H9 (cell line): Measurements from ENCODE around the gene FARP1. TPM values are rescaled to one million over a fixed set of nuclear protein-coding genes. Genes with fewer than 3 reads are reported as not detected.

ENCODE experiments used
- DNase-seq: peaks from one replicate; pipeline ENCODE4 v3.0.0-alpha.2; 2017
- H2AFZ ChIP-seq: one replicate; pipeline ENCODE4 v1.6.1; 2013; ENCODE audit warnings: mild to moderate bottlenecking, low read length, control low read depth, moderate library complexity
- H2AK5ac ChIP-seq: 2 replicates; pipeline ENCODE4 v1.6.1; 2013; ENCODE audit warnings: low read length, control low read depth, mixed read lengths; ENCODE audit not compliant: insufficient read length
- H2BK120ac ChIP-seq: one replicate; pipeline ENCODE4 v1.6.1; 2013; ENCODE audit warnings: low read depth, mild to moderate bottlenecking, low read length, control low read depth, inconsistent platforms; ENCODE audit not compliant: poor library complexity, severe bottlenecking
- H2BK12ac ChIP-seq: 2 replicates; pipeline ENCODE4 v1.6.1; 2013; ENCODE audit warnings: low read length, control low read depth, mixed read lengths, low read depth; ENCODE audit not compliant: insufficient read length
- H2BK15ac ChIP-seq: 2 replicates; pipeline ENCODE4 v1.6.1; 2013; ENCODE audit warnings: low read depth, low read length, control low read depth
- H2BK20ac ChIP-seq: one replicate; pipeline ENCODE4 v1.6.1; 2013; ENCODE audit warnings: low read depth, mild to moderate bottlenecking, low read length, control low read depth, inconsistent platforms; ENCODE audit not compliant: poor library complexity, severe bottlenecking
- H2BK5ac ChIP-seq: 2 replicates; pipeline ENCODE4 v1.6.1; 2013; ENCODE audit warnings: low read length, control low read depth, mixed read lengths; ENCODE audit not compliant: insufficient read length
- H3K14ac ChIP-seq: 2 replicates; pipeline ENCODE4 v1.6.1; 2013; ENCODE audit warnings: low read length, control low read depth; ENCODE audit not compliant: insufficient read depth
- H3K18ac ChIP-seq: 2 replicates; pipeline ENCODE4 v1.6.1; 2013; ENCODE audit warnings: low read depth, mild to moderate bottlenecking, mixed read lengths, low read length, control low read depth; ENCODE audit not compliant: insufficient read length
- H3K23ac ChIP-seq: 2 replicates; pipeline ENCODE4 v1.6.1; 2013; ENCODE audit warnings: low read length, control low read depth, mixed read lengths, low read depth; ENCODE audit not compliant: insufficient read length
- H3K23me2 ChIP-seq: 2 replicates; pipeline ENCODE4 v1.6.1; 2013; ENCODE audit warnings: low read depth, mild to moderate bottlenecking, mixed read lengths, low read length, control low read depth; ENCODE audit not compliant: insufficient read length, poor library complexity, severe bottlenecking
- H3K27ac ChIP-seq: 2 replicates; pipeline ENCODE4 v1.5.1; 2013; ENCODE audit warnings: low read length, control low read depth, mixed read lengths, low read depth; ENCODE audit not compliant: insufficient read length
- H3K27me3 ChIP-seq: 2 replicates; pipeline ENCODE4 v1.6.1; 2013; ENCODE audit warnings: low read length, control low read depth, inconsistent platforms; ENCODE audit not compliant: insufficient read depth
- H3K4ac ChIP-seq: 2 replicates; pipeline ENCODE4 v1.6.1; 2013; ENCODE audit warnings: low read depth, mild to moderate bottlenecking, control low read depth, inconsistent platforms, low read length, moderate library complexity
- H3K4me1 ChIP-seq: 2 replicates; pipeline ENCODE4 v1.6.1; 2013; ENCODE audit warnings: low read length, control low read depth, inconsistent platforms; ENCODE audit not compliant: insufficient read depth
- H3K4me2 ChIP-seq: 2 replicates; pipeline ENCODE4 v1.6.1; 2013; ENCODE audit warnings: low read length, control low read depth, mixed read lengths; ENCODE audit not compliant: insufficient read length, insufficient read depth
- H3K56ac ChIP-seq: 2 replicates; pipeline ENCODE4 v1.6.1; 2013; ENCODE audit warnings: low read depth, mild to moderate bottlenecking, mixed read lengths, low read length, control low read depth; ENCODE audit not compliant: insufficient read length
- H3K79me1 ChIP-seq: 2 replicates; pipeline ENCODE4 v1.6.1; 2013; ENCODE audit warnings: low read depth, mild to moderate bottlenecking, moderate library complexity, low read length, control low read depth, inconsistent platforms; ENCODE audit not compliant: insufficient read depth, poor library complexity, severe bottlenecking
- H3K79me2 ChIP-seq: 2 replicates; pipeline ENCODE4 v1.6.1; 2013; ENCODE audit warnings: low read length, control low read depth, inconsistent platforms; ENCODE audit not compliant: insufficient read depth
- H3K9ac ChIP-seq: 2 replicates; pipeline ENCODE4 v1.6.1; 2013; ENCODE audit warnings: low read length, control low read depth, mixed read lengths; ENCODE audit not compliant: insufficient read length; ENCODE audit errors: extremely low read depth
- H3K9me3 ChIP-seq: one replicate; pipeline ENCODE4 v1.6.1; 2013; ENCODE audit warnings: low read depth, low read length, inconsistent platforms; ENCODE audit not compliant: control insufficient read depth
- H3T11ph ChIP-seq: one replicate; pipeline ENCODE4 v1.6.1; 2013; ENCODE audit warnings: mild to moderate bottlenecking, low read length, control low read depth, inconsistent platforms
- H4K20me1 ChIP-seq: one replicate; pipeline ENCODE4 v1.6.1; 2013; ENCODE audit not compliant: control insufficient read depth, insufficient read length, insufficient read depth
- H4K5ac ChIP-seq: 2 replicates; pipeline ENCODE4 v1.6.1; 2013; ENCODE audit warnings: low read depth, mild to moderate bottlenecking, mixed read lengths, low read length, control low read depth; ENCODE audit not compliant: insufficient read length
- H4K8ac ChIP-seq: replicated peaks from 2 replicates; pipeline ENCODE4 v1.6.1; 2013; ENCODE audit warnings: low read length, control low read depth, mixed read lengths, low read depth; ENCODE audit not compliant: insufficient read length
- H4K91ac ChIP-seq: 2 replicates; pipeline ENCODE4 v1.6.1; 2013; ENCODE audit warnings: low read depth, mild to moderate bottlenecking, moderate library complexity, mixed read lengths, low read length, control low read depth; ENCODE audit not compliant: insufficient read length
- H3K27ac Mint-ChIP-seq, 3 experiments: 2 replicates in 2 of 3; 3 replicates in 1 of 3; pipeline ENCODE4 v1.8.0; 2020 to 2021; ENCODE audit warnings: mixed read lengths in 3 of 3, mild to moderate bottlenecking in 1 of 3, moderate library complexity in 1 of 3
- H3K27me3 Mint-ChIP-seq: 2 replicates; pipeline ENCODE4 v1.8.0; 2021; ENCODE audit warnings: low read depth, mild to moderate bottlenecking, moderate library complexity, mixed read lengths
- H3K36me3 Mint-ChIP-seq, 3 experiments: 2 replicates in 2 of 3; 3 replicates in 1 of 3; pipeline ENCODE4 v1.8.0; 2020 to 2021; ENCODE audit warnings: low read depth in 3 of 3, mixed read lengths in 3 of 3; ENCODE audit not compliant: insufficient read depth in 1 of 3
- H3K4me1 Mint-ChIP-seq, 2 experiments: 2 replicates each; pipeline ENCODE4 v1.8.0; 2020; ENCODE audit warnings: mixed read lengths in 2 of 2
- H3K4me3 Mint-ChIP-seq, 2 experiments: 2 replicates in 1 of 2; 3 replicates in 1 of 2; pipeline ENCODE4 v1.8.0; 2020 to 2021; ENCODE audit warnings: mild to moderate bottlenecking in 2 of 2, mixed read lengths in 2 of 2, moderate library complexity in 1 of 2
- H3K9me3 Mint-ChIP-seq, 2 experiments: 2 replicates in 1 of 2; 3 replicates in 1 of 2; pipeline ENCODE4 v1.8.0; 2020; ENCODE audit warnings: mild to moderate bottlenecking in 2 of 2, mixed read lengths in 2 of 2, moderate library complexity in 1 of 2
- WGBS: extraction: QIAGEN DNeasy Blood & Tissue Kit; methylation state at CpG from one replicate; pipeline ENCODE4 v1.1.7; 2013; ENCODE audit warnings: missing lambda C conversion rate, low lambda C conversion rate, mixed read lengths; ENCODE audit not compliant: insufficient read length; ENCODE audit errors: extremely low coverage; 5-methylcytosine and 5-hydroxymethylcytosine counted together
- total RNA-seq: library from RNA; stranded (reverse); gene quantifications from 2 replicates; pipeline ENCODE4 v1.2.1, GENCODE V29; 2021
- TF ChIP-seq, protein P1 (sequence below): fragments of 200-600 bp; sonication (generic); conservative IDR thresholded peaks from 3 replicates; pipeline ENCODE4 v1.8.0; 2021; ENCODE audit warnings: antibody characterized with exemption, mild to moderate bottlenecking

Gene FARP1
- total RNA-seq, 1 experiment from 2014 or later = 95.9 TPM

DNA sequence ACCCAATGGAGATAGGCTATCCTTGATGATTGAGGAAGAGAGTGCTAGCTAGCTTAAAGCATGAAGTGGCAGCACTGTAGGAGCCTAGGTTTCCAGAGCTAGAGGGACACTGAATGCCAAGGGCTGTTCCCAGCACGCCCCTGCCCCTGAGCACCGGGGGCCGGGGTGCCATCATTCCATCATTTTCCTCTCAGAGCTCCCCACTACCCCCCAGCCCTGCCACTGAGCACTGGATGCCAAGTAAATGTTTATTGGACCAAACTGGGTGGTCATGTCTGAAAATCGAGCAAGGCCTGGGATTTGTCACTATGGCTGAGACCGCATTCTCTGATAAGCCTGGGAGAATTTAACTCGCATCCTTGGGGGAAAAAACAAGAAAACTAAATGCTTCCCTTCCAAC, 291.2 kb downstream of the FARP1 start:
- Mint-ChIP-seq H3K27me3 (no peaks in the 10 kb centered on the region), H3K4me3 (no peak overlapping the region), H3K27ac (0 out of 7 replicates have a peak overlapping the region, but pooled peaks of 1 of the 3 experiments have one; percentile 61), H3K4me1 (peaks cover 2 to 5% of the 10 kb centered on the region in 2 experiments; a peak in 2 of 4 replicates), H3K36me3 (peaks cover 2 to 44% (median 34%) of the 10 kb centered on the region in 3 experiments; a peak in 5 of 7 replicates), H3K9me3 (no peaks in the 10 kb centered on the region)
- H3K9me3 ChIP-seq = no peaks in the 10 kb centered on the region
- H2AK5ac ChIP-seq = no peak overlapping the region
- H3K9ac ChIP-seq = no peak overlapping the region
- H4K8ac ChIP-seq = no peak overlapping the region
- H3K27ac ChIP-seq = no peak overlapping the region
- no peak overlapping the region for H3K56ac ChIP-seq
- H2BK12ac ChIP-seq = no peak overlapping the region
- H3K4me2 ChIP-seq = no peak overlapping the region
- H2AFZ ChIP-seq = no peak overlapping the region
- H4K5ac ChIP-seq = no peak overlapping the region
- no peak overlapping the region for H3T11ph ChIP-seq
- no peak overlapping the region for H3K23ac ChIP-seq
- H3K79me1 ChIP-seq = no peaks in the 10 kb centered on the region
- no peak overlapping the region for H2BK120ac ChIP-seq
- no CpG with 5 or more reads among the region's 6 CpGs for WGBS
- no peaks in the 10 kb centered on the region for H3K23me2 ChIP-seq
- no peaks in the 10 kb centered on the region for H4K20me1 ChIP-seq
- H3K4ac ChIP-seq = no peak overlapping the region
- no peak overlapping the region for H2BK20ac ChIP-seq
- TF ChIP-seq, protein P1, sequence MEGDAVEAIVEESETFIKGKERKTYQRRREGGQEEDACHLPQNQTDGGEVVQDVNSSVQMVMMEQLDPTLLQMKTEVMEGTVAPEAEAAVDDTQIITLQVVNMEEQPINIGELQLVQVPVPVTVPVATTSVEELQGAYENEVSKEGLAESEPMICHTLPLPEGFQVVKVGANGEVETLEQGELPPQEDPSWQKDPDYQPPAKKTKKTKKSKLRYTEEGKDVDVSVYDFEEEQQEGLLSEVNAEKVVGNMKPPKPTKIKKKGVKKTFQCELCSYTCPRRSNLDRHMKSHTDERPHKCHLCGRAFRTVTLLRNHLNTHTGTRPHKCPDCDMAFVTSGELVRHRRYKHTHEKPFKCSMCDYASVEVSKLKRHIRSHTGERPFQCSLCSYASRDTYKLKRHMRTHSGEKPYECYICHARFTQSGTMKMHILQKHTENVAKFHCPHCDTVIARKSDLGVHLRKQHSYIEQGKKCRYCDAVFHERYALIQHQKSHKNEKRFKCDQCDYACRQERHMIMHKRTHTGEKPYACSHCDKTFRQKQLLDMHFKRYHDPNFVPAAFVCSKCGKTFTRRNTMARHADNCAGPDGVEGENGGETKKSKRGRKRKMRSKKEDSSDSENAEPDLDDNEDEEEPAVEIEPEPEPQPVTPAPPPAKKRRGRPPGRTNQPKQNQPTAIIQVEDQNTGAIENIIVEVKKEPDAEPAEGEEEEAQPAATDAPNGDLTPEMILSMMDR = no peak
- no peaks in the 10 kb centered on the region for H3K27me3 ChIP-seq
- H2BK5ac ChIP-seq = no peak overlapping the region
- H3K18ac ChIP-seq = no peak overlapping the region
- H4K91ac ChIP-seq = no peak overlapping the region
- DNase-seq = no peak
- no peaks in the 10 kb centered on the region for H3K4me1 ChIP-seq
- H3K79me2 ChIP-seq = no peaks in the 10 kb centered on the region
- H3K14ac ChIP-seq = no peak overlapping the region
- H2BK15ac ChIP-seq = no peak overlapping the region
